ENCODE data around the gene HUNK. TPM values are rescaled to one million over a fixed set of nuclear protein-coding genes. Genes with fewer than 3 reads are reported as not detected.

HUNK gene
- total RNA-seq, 1 experiment from 2014 or later, result not detected

DNA sequence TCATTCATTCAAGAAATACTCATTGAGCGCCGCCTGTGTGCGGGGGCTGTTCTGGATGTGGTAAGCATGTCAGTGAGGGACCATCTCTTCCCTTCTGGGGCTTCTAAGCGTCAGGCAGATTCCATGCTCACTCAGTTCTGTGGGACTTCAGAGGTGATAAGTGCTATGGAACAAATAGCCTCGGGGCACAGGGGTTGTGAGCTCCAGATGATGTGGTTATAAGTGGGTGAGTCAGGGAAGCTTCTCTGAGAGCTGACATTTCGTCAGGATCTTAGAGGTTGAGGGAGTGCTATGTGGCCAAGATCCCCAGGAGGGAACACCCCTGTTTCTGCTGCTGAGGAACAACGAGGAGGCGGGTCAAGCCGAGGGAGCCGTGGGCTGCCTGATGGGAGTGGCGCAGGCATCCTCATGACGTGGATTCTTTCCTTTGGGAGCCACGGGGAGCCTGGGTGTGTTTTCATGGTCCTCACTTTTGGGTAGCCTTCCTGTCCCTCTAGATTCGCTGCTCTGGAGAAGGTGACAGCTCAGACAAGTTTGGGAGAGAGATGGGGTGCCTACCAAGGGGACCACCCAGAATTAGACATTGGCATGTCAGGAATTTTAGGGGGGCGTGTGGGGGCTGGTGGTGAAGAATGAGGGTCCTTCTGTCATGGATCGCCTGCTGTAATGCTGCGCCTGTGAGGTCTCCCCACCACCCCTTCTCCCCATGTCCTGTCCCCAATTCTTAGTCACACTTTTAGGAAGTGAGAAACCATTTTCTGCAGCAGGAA, 38.5 kb downstream of the HUNK start:
- ChIA-PET POLR2A (interaction anchor here (0.7 to 0.8 kb wide), 2 partner anchors 19 to 20 kb away, joined by 3 read pairs; no protein-coding TSS in a partner anchor), CTCF (interaction anchor here (0.6 kb wide), 1 partner anchor 138 kb away, joined by 3 read pairs; no protein-coding TSS in a partner anchor)
- TF ChIP-seq, protein P1, sequence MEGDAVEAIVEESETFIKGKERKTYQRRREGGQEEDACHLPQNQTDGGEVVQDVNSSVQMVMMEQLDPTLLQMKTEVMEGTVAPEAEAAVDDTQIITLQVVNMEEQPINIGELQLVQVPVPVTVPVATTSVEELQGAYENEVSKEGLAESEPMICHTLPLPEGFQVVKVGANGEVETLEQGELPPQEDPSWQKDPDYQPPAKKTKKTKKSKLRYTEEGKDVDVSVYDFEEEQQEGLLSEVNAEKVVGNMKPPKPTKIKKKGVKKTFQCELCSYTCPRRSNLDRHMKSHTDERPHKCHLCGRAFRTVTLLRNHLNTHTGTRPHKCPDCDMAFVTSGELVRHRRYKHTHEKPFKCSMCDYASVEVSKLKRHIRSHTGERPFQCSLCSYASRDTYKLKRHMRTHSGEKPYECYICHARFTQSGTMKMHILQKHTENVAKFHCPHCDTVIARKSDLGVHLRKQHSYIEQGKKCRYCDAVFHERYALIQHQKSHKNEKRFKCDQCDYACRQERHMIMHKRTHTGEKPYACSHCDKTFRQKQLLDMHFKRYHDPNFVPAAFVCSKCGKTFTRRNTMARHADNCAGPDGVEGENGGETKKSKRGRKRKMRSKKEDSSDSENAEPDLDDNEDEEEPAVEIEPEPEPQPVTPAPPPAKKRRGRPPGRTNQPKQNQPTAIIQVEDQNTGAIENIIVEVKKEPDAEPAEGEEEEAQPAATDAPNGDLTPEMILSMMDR (IDR thresholded peaks at IDR 0.05; ENCODE audit: unreplicated experiment), result no peak
- no peaks in the 10 kb centered on the region for H3K9me3 Mint-ChIP-seq (ENCODE audit: unreplicated experiment)
- no peaks in the 10 kb centered on the region for H3K27me3 Mint-ChIP-seq (ENCODE audit: insufficient read depth, unreplicated experiment)
- peak; percentile 81 for DNase-seq (ENCODE audit: unreplicated experiment)
- H3K4me3 Mint-ChIP-seq (ENCODE audit: unreplicated experiment), result no peak overlapping the region
- intact Hi-C loops (cut with micrococcal nuclease), result no loop called here
- no peaks in the 10 kb centered on the region for H3K36me3 Mint-ChIP-seq (ENCODE audit: insufficient read depth, unreplicated experiment)
- no TSS peak for BruUV-seq (replicated peaks)
- peaks cover 7% of the 10 kb centered on the region for H3K4me1 Mint-ChIP-seq (ENCODE audit: insufficient read depth, unreplicated experiment)
- peak overlapping the region; percentile 36 for H3K27ac Mint-ChIP-seq (ENCODE audit: low read depth, unreplicated experiment)

DNA sequence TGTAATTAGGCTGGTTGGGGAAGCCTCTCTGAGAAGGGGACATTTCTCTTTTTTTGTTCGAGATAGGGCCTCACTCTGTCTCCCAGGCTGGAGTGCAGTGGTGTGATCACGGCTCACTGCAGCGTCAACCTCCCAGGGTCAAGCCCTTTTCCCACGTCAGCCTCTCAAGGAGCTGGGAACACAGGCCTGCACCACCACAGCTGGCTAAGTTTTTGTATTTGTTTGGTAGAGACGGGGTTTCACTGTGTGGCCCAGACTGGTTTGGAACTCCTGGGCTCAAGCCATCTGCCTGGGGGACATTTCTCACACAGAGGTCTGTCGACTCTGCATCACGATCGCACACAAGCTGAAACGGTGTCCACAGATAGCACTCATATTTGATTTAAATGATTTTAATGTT, 39.7 kb downstream of the HUNK start:
- no peaks in the 10 kb centered on the region for H3K9me3 Mint-ChIP-seq (ENCODE audit: unreplicated experiment)
- TF ChIP-seq, protein P1 (IDR thresholded peaks at IDR 0.05; ENCODE audit: unreplicated experiment), result no peak
- H3K4me3 Mint-ChIP-seq (ENCODE audit: unreplicated experiment), result no peak overlapping the region
- no peak overlapping the region for H3K27ac Mint-ChIP-seq (ENCODE audit: low read depth, unreplicated experiment)
- CTCF ChIA-PET, result no interaction called here
- DNase-seq (ENCODE audit: unreplicated experiment), result no peak
- no peaks in the 10 kb centered on the region for H3K27me3 Mint-ChIP-seq (ENCODE audit: insufficient read depth, unreplicated experiment)
- no peaks in the 10 kb centered on the region for H3K36me3 Mint-ChIP-seq (ENCODE audit: insufficient read depth, unreplicated experiment)
- POLR2A ChIA-PET, result no interaction called here
- no TSS peak for BruUV-seq (replicated peaks)
- H3K4me1 Mint-ChIP-seq (ENCODE audit: insufficient read depth, unreplicated experiment), result peaks cover 7% of the 10 kb centered on the region
- intact Hi-C loops (cut with micrococcal nuclease), result no loop called here

GRCh38 chr21:31913182-31913608, 40.4 kb downstream of the HUNK start:
- no peak overlapping the region for H3K27ac Mint-ChIP-seq (ENCODE audit: low read depth, unreplicated experiment)
- ChIA-PET POLR2A (no interaction called here), CTCF (no interaction called here)
- intact Hi-C loops (cut with micrococcal nuclease), result no loop called here
- BruUV-seq (replicated peaks), result no TSS peak
- no peaks in the 10 kb centered on the region for H3K27me3 Mint-ChIP-seq (ENCODE audit: insufficient read depth, unreplicated experiment)
- no peak overlapping the region for H3K4me3 Mint-ChIP-seq (ENCODE audit: unreplicated experiment)
- no peaks in the 10 kb centered on the region for H3K36me3 Mint-ChIP-seq (ENCODE audit: insufficient read depth, unreplicated experiment)
- H3K9me3 Mint-ChIP-seq (ENCODE audit: unreplicated experiment), result no peaks in the 10 kb centered on the region
- peaks cover 7% of the 10 kb centered on the region for H3K4me1 Mint-ChIP-seq (ENCODE audit: insufficient read depth, unreplicated experiment)
- TF ChIP-seq, protein P1 (IDR thresholded peaks at IDR 0.05; ENCODE audit: unreplicated experiment), result no peak
- no peak for DNase-seq (ENCODE audit: unreplicated experiment)

- H3K4me1 Mint-ChIP-seq (ENCODE audit: insufficient read depth, unreplicated experiment), result peaks cover 7% of the 10 kb centered on the region
- CTCF ChIA-PET, result no interaction called here
- TF ChIP-seq, protein P1 (IDR thresholded peaks at IDR 0.05; ENCODE audit: unreplicated experiment), result no peak
- H3K27ac Mint-ChIP-seq (ENCODE audit: low read depth, unreplicated experiment), result no peak overlapping the region
- intact Hi-C loops (cut with micrococcal nuclease), result no loop called here
- H3K9me3 Mint-ChIP-seq (ENCODE audit: unreplicated experiment), result no peaks in the 10 kb centered on the region
- no peak overlapping the region for H3K4me3 Mint-ChIP-seq (ENCODE audit: unreplicated experiment)
- POLR2A ChIA-PET, result no interaction called here
- BruUV-seq (replicated peaks), result no TSS peak
- H3K36me3 Mint-ChIP-seq (ENCODE audit: insufficient read depth, unreplicated experiment), result no peaks in the 10 kb centered on the region
- DNase-seq (ENCODE audit: unreplicated experiment), result no peak
- no peaks in the 10 kb centered on the region for H3K27me3 Mint-ChIP-seq (ENCODE audit: insufficient read depth, unreplicated experiment)
These were observed 41.7 kb downstream of the HUNK start for GRCh38 chr21:31914472-31914871.
